OCI-LY3 (cell line): ENCODE measurements around the gene PCMTD2.

ENCODE experiments used
- H2AFZ ChIP-seq: fragments of 200-600, 300-600 bp; shearing (Covaris generic); 2 replicates; pipeline ENCODE4 v1.6.0; 2014; ENCODE audit warnings: antibody characterized with exemption, low read depth, low read length
- H3K27ac ChIP-seq: fragments of 200-600, 300-600 bp; sonication (generic); 2 replicates; pipeline ENCODE4 v1.5.1; 2014; ENCODE audit warnings: mild to moderate bottlenecking, low read length, moderate library complexity, mixed read lengths
- H3K27me3 ChIP-seq: fragments of 200-600, 300-600 bp; sonication (generic); 2 replicates; pipeline ENCODE4 v1.6.1; 2014; ENCODE audit warnings: low read depth, low read length, mixed read lengths
- H3K36me3 ChIP-seq: fragments of 200-600, 300-600 bp; sonication (generic); replicated peaks from 2 replicates; pipeline ENCODE3; 2014; ENCODE audit warnings: low read depth, low read length, mixed read lengths
- H3K4me1 ChIP-seq: fragments of 300-600, 200-600 bp; sonication (generic); 2 replicates; pipeline ENCODE4 v1.6.1; 2014; ENCODE audit warnings: low read length, mixed read lengths
- H3K4me2 ChIP-seq: fragments of 200-600, 300-600 bp; sonication (generic); 2 replicates; pipeline ENCODE4 v1.6.1; 2014; ENCODE audit warnings: low read length, mixed read lengths
- H3K4me3 ChIP-seq: fragments of 300-600, 200-600 bp; sonication (generic); 2 replicates; pipeline ENCODE4 v1.5.1; 2014; ENCODE audit warnings: antibody characterized with exemption, mild to moderate bottlenecking, low read length, moderate library complexity
- H3K79me2 ChIP-seq: fragments of 300-600, 200-600 bp; shearing (Covaris generic); 2 replicates; pipeline ENCODE4 v1.6.1; 2014; ENCODE audit warnings: mild to moderate bottlenecking, low read length, mixed read lengths
- H3K9ac ChIP-seq: fragments of 300-600, 200-600 bp; shearing (Covaris generic); 2 replicates; pipeline ENCODE4 v1.6.0; 2014; ENCODE audit warnings: mild to moderate bottlenecking, low read length, moderate library complexity
- H3K9me3 ChIP-seq: fragments of 200-600, 300-600 bp; shearing (Covaris generic); 2 replicates; pipeline ENCODE4 v1.6.1; 2014; ENCODE audit warnings: low read length, mixed read lengths; ENCODE audit not compliant: insufficient read depth
- H4K20me1 ChIP-seq: fragments of 200-600, 300-600 bp; sonication (generic); 2 replicates; pipeline ENCODE4 v1.6.1; 2016; ENCODE audit warnings: low read length, mixed read lengths; ENCODE audit not compliant: insufficient read depth
- CTCF ChIP-seq: fragments of 200-600, 300-600 bp; sonication (generic); IDR thresholded peaks from 2 replicates; pipeline ENCODE4 v1.5.1; 2014; ENCODE audit warnings: antibody characterized with exemption, low read length, low read depth
- EZH2phosphoT487 ChIP-seq: fragments of 200-600 bp; shearing (Covaris generic); IDR thresholded peaks from 2 replicates; pipeline ENCODE4 v1.6.1; 2018; ENCODE audit warnings: antibody characterized with exemption, mixed run types, low read depth

Gene PCMTD2

GRCh38 chr20:64254156-64254555 lies 1.4 kb upstream of the PCMTD2 start:
- H3K9ac ChIP-seq, result no peak overlapping the region
- no peaks in the 10 kb centered on the region for H3K36me3 ChIP-seq
- TF ChIP-seq CTCF, result no peak
- no peak for TF ChIP-seq EZH2phosphoT487
- H3K4me3 ChIP-seq, result no peak overlapping the region
- peaks cover 21% of the 10 kb centered on the region for H3K27me3 ChIP-seq
- H3K9me3 ChIP-seq, result no peaks in the 10 kb centered on the region
- H3K79me2 ChIP-seq, result peaks cover 34% of the 10 kb centered on the region
- H4K20me1 ChIP-seq, result no peaks in the 10 kb centered on the region
- no peak overlapping the region for H3K27ac ChIP-seq
- H3K4me2 ChIP-seq, result no peak overlapping the region
- H3K4me1 ChIP-seq, result peaks cover 27% of the 10 kb centered on the region
- no peak overlapping the region for H2AFZ ChIP-seq

- H3K27ac ChIP-seq, result peak overlapping the region; percentile 27
- peak overlapping the region; percentile 91 for H3K4me3 ChIP-seq
- H2AFZ ChIP-seq, result peak overlapping the region; percentile 9; the same call in 1 of the 2 replicates
- H3K36me3 ChIP-seq, result no peaks in the 10 kb centered on the region
- peak overlapping the region; percentile 74 for H3K9ac ChIP-seq
- peaks cover 15% of the 10 kb centered on the region for H3K27me3 ChIP-seq
- H3K9me3 ChIP-seq, result no peaks in the 10 kb centered on the region
- H4K20me1 ChIP-seq, result no peaks in the 10 kb centered on the region
- TF ChIP-seq EZH2phosphoT487 (no peak), CTCF (no peak)
- H3K4me1 ChIP-seq, result peaks cover 27% of the 10 kb centered on the region
- H3K4me2 ChIP-seq, result peak overlapping the region; percentile 81
- peaks cover 34% of the 10 kb centered on the region for H3K79me2 ChIP-seq
Observed at GRCh38 chr20:64254571-64255360, 782 bp upstream of the PCMTD2 start.

- Histone ChIP-seq H3K79me2 (peaks cover 34% of the 10 kb centered on the region), H3K4me2 (peak overlapping the region; percentile 78), H3K27me3 (no peaks in the 10 kb centered on the region), H4K20me1 (no peaks in the 10 kb centered on the region), H3K9ac (peak overlapping the region; percentile 79), H3K4me1 (peaks cover 27% of the 10 kb centered on the region), H2AFZ (no peak overlapping the region), H3K36me3 (no peaks in the 10 kb centered on the region), H3K27ac (no peak overlapping the region; the same call in 1 of the 2 replicates), H3K9me3 (no peaks in the 10 kb centered on the region), H3K4me3 (peak overlapping the region; percentile 91)
- TF ChIP-seq EZH2phosphoT487 (no peak), CTCF (no peak)
Observed at GRCh38 chr20:64256282-64256935, 861 bp downstream of the PCMTD2 start.

GRCh38 chr20:64257107-64257757 lies 1.7 kb downstream of the PCMTD2 start:
- Histone ChIP-seq H4K20me1 (no peaks in the 10 kb centered on the region), H3K27ac (no peak overlapping the region), H3K4me3 (no peak overlapping the region), H3K9me3 (no peaks in the 10 kb centered on the region), H3K27me3 (no peaks in the 10 kb centered on the region), H3K9ac (no peak overlapping the region), H3K4me2 (0 out of 2 replicates have a peak overlapping the region, but pooled peaks have one; percentile 78), H2AFZ (no peak overlapping the region), H3K4me1 (peaks cover 26% of the 10 kb centered on the region), H3K79me2 (peaks cover 34% of the 10 kb centered on the region), H3K36me3 (no peaks in the 10 kb centered on the region)
- no peak for TF ChIP-seq EZH2phosphoT487
- TF ChIP-seq CTCF, result no peak
